ENCODE data around the gene SCYL1.

SCYL1 gene

GRCh38 chr11:65551572-65552387, 26.9 kb downstream of the SCYL1 start:
- no peak overlapping the region for H3K27ac ChIP-seq
- no peak for DNase-seq (ENCODE audit: low read depth, low spot score)

GRCh38 chr11:65552388-65552951, 27.6 kb downstream of the SCYL1 start:
- DNase-seq (ENCODE audit: low read depth, low spot score) = no peak

GRCh38 chr11:65553301-65554001, 28.6 kb downstream of the SCYL1 start:
- no peak for DNase-seq (ENCODE audit: low read depth, low spot score)
- no peak overlapping the region for H3K27ac ChIP-seq

More at GRCh38 chr11:65552388-65552951, 27.6 kb downstream of the SCYL1 start:
- no peak overlapping the region for H3K27ac ChIP-seq

DNA sequence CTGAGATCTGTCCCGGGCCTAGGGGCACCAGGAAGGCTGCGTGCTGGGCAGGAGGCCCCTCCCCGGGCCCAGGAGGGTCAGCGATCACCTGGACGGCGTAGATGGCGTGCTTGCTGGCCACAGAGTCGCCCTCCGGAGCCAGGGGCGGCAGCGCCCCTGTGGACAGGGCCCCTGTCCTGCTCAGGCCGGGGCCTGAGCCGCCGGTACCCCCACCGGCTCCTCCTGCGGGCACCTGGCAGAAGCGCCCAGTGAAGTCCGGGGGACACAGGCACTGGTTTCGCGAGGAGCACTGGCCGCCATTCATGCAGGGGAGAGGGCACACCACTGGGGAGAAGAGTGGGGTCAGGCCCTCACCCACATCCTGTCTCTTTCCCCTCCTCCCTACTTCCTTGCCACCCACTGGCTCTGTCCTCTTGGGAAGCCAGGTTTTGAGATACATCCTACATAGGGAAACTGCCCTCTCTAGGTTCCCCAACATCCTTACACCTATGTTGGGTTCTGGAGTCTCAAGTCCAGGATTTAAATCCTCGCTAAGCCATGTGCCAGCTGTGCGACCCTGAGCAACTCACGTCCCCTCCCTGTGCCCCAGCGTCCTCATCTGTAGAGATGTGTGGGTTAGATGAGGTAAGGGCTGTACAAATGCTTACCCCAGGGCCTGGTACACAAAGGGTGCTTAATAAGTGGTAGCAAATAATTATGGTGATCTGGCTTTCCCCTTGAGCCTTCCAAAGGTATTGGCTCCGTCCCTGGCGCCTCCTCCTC, 29.4 kb downstream of the SCYL1 start:
- no peak overlapping the region for H3K27ac ChIP-seq
- DNase-seq (ENCODE audit: low read depth, low spot score) = no peak

DNA sequence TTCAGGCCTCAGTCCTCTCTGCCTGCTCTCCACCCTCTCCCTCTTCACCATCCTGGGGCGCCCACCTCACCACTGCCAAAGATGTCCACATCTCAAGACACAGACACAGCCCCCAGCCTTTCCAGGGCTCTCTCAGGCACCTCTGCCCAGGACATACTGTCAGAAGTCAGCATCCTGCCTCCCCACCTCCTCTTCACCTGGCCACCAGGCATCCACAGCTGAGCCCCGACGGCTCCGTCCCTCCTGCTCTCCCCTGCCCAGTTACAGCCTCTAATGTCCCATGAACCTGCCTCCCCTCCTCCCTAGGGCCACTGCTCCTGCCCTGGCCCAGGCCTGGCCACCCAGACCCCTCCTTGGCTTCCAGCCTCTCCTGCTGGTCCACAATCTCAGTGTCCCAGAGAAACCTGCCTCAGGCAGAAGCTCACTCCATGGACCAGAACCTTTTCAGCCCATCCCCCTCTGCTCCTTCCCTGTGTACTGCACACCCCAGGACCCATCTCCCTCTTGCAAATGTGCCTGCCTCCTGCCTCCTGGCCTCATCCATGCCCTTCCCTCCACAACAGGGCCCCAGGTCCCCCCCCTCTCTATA, 30.1 kb downstream of the SCYL1 start:
- no peak for DNase-seq (ENCODE audit: low read depth, low spot score)
- H3K27ac ChIP-seq = no peak overlapping the region

DNA sequence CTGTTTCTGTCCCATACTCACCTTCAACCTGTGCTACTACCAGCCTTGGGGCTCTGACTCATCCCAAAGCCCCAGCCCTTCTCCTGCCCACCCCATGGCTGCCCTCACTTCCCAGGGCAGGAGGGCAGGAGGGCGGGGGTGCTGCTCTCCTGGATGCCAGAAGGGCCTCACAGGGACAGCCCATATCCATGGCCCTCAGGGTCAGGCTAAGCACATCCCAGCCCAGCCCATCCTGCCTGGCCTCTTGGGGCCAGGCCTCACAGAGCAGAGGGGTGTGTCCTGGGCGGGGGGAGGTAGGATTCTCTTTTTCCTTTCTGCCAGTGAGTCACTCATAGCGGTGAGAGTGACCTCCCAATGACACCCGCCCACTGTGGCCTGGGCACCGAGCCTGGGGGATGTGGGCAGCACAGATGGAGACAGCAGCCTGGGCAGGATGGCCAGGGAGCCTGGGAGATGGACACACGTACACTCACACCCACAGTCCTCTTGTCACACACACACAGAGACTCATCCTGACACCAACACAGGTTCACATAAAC, 30.9 kb downstream of the SCYL1 start:
- DNase-seq (ENCODE audit: low read depth, low spot score) = no peak
- H3K27ac ChIP-seq = no peak overlapping the region

GRCh38 chr11:65556470-65557279, 31.8 kb downstream of the SCYL1 start:
- no peak for DNase-seq (ENCODE audit: low read depth, low spot score)
- H3K27ac ChIP-seq = peak overlapping the region; percentile 87

DNA sequence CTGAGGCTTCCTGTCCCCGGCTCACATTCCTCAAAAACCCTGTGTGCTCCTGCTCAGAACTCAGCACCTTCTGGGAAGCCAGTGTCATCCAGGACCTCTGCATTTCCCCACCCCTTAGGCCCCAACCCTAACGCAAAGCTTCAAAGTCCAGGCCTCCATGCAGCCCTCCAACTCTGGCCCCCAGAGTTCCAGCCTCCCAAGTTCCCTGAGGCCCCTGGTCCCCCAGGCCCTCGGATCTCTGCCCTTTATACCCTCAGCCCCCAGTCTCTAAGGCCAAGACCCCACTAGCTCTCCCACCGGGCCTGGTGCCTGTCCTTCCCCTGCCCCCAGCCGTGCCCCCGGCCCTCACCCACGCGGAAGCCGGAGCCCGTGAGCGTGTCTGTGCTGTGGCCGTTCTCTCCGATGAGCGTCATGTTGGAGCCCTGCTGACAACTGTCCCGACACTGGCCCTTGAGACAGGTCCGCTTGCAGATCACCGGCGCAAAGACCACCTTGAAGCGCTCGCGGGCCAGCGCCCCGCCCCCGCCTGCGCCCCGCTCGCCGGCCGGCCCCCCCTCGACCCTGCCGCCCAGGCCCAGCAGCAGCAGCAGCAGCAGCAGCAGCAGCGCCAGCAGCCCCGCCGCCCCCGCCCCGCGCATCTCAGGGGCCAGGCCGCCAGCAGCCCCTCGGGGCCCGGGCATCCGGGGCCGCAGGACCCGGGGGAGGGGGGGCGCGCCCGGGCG, 32.6 kb downstream of the SCYL1 start:
- no peak for DNase-seq (ENCODE audit: low read depth, low spot score)
- H3K27ac ChIP-seq = peak overlapping the region; percentile 87

DNA sequence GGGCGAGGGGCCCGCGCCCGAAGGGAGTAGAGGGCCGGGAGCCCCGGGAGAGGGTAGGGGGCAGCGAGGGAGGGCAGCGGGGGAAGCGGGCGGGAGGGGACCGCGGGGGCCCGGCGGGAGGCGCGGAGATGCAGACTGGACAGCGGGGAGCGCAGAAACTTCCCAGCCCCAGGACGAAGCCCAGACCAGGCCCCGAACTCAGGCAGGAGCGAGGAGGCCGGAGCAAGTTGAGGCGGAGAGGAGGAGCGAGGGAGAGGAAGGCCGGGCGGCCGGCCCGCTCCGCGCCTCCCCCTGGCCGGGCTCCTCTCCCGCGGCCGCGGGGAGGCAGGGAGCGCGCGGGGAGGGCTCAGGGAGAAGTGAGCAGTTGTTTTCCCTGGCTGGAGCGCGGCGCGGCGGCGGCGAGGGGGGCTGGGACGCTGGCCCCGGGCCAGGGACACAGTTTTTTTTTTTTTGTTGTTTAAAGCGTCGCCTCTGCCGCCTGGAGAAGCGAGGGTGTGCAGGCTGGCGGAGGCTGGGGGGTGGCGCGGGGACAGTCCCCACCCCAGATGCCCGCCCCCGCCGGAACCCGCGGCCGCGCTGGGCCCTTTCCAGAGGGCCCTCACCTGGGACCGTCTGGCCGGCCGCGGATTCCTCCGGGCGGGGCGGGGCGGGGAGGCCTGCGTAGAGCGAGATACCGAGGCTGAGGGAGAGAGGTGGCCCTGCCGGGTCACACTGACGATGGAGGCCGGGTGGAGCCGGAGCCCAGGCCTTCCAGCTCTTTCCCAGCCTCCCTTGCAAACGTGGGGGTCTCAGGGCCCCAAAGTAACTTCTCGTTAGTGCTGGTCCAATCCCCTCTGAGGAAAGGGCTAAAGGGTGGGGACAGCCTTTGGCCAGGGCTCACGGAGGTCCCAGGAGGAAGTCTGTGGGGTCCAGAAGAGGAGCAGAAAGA, 33.4 kb downstream of the SCYL1 start, which contains the start of gene LTBP3:
TSS of gene LTBP3 (minus strand) at position 358 of the 928 bp plus-strand sequence. CDS start 400 bp downstream, outside the sequence.
- no peak for DNase-seq (ENCODE audit: low read depth, low spot score)
- peak within 1 kb of the TSS; percentile 87 for H3K27ac ChIP-seq

- DNase-seq (ENCODE audit: low read depth, low spot score) = no peak
- peak overlapping the region; percentile 87 for H3K27ac ChIP-seq
Observed at GRCh38 chr11:65558930-65559509, 34.1 kb downstream of the SCYL1 start.

DNA sequence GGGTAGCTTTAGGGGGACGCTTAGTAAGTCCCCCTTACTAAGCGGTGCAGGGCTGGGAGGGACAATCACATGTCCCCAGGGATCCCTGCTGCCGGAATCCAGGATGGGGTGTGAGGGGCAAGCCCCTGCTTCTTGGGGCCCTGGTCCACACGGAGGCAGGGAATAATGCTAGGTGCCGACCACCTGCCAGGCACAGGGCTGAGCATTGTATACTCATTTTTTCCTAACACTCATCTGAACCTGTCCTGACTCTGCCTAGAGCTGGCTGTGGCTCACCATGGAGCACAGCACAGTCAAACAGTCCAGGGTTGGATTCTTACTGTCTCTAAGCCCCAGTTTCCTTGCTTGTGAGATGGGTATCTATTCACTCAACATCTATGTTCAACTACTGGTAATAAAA, 34.7 kb downstream of the SCYL1 start:
- DNase-seq (ENCODE audit: low read depth, low spot score) = no peak
- peak overlapping the region; percentile 87 for H3K27ac ChIP-seq

GRCh38 chr11:65559951-65560537, 35.2 kb downstream of the SCYL1 start:
- peak overlapping the region; percentile 87 for H3K27ac ChIP-seq
- no peak for DNase-seq (ENCODE audit: low read depth, low spot score)

GRCh38 chr11:65560555-65561418, 35.9 kb downstream of the SCYL1 start:
- peak overlapping the region; percentile 87 for H3K27ac ChIP-seq
- DNase-seq (ENCODE audit: low read depth, low spot score) = no peak

DNA sequence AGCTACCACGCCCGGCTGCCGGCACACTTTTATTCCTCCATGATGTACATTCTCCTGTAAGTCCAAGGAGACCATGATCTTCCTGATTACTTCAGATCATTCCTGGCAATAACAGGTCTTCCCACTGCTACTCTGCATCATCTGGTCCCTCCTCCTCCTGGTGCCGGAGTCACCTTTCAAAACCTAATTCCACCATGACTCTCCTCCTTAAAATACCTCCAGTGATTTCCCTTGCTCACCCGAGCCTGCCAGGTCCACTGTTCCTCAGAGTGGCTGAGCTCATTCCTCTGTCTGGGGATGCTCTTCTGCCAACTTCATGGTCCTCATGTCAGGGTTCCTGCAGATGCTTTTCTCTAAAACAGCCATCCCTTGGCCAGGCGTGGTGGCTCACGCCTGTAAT, 37.1 kb downstream of the SCYL1 start:
- no peak for DNase-seq (ENCODE audit: low read depth, low spot score)
- H3K27ac ChIP-seq = no peak overlapping the region

DNA sequence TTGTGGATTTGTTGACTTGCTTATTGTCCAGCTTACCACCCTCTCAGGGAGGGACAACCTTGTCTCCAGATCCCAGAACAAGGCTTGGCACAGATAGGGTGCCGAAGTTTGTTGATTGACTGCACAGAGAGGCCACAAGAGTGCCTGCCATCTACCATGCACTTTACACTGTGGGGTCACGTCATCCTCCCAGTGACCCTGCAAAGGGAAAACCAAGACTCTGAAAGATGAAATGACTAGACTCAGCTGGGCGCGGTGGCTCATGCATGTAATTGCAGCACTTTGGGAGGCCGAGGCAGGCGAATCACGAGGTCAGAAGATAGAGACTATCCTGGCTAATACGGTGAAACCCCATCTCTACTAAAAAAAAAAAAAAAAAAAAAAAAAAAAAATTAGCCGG, 37.9 kb downstream of the SCYL1 start:
- no peak for DNase-seq (ENCODE audit: low read depth, low spot score)
- H3K27ac ChIP-seq = no peak overlapping the region

DNA sequence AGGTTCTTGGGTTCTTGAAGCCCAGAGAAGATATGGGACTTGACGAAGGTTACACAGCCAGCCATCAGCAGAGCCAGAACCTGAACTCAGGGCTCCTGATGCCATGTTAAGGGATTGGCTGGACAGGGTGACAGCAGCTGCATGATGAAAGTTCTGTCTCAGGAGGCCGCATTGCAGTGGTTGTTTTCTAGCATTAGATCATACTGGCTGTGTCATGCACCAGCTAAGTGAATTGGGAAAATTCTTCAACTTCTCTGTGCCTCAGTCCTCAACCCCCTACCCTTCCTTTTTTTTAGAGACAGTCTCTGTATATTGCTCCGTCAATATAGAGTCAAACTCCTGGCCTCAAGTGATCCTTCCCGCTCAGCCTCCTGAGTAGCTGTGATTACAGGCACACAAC, 38.7 kb downstream of the SCYL1 start:
- no peak overlapping the region for H3K27ac ChIP-seq
- DNase-seq (ENCODE audit: low read depth, low spot score) = no peak

All from epithelial cell of prostate (primary cell).